Caco-2 (cell line): Measurements from ENCODE around the gene RNF175. TPM values are rescaled to one million over a fixed set of nuclear protein-coding genes. Genes with fewer than 3 reads are reported as not detected.
"Not testable (repeated sequence)": the region's sequence is repeated elsewhere in the genome, so short reads cannot be mapped to it uniquely, and the experiment has no call there.

Experiments used
- BruUV-seq: library from RNA; stranded (reverse); fragments of 400-500 nt; replicated peaks from 2 replicates; lab custom pipeline; 2021; lab: Mats Ljungman, UMichigan
- CTCF ChIA-PET: fragments of 300-600 bp; sonication (Branson Sonifier 250); formaldehyde crosslinking; loops from one replicate; lab custom pipeline; 2022; ENCODE audit warnings: antibody characterized with exemption; lab: Charles Lee
- POLR2A ChIA-PET: fragments of 300-600 bp; sonication (Branson Sonifier 250); formaldehyde crosslinking; loops from one replicate; lab custom pipeline; 2022; ENCODE audit warnings: antibody characterized with exemption; lab: Charles Lee
- DNase-seq, 2 experiments: peaks; one replicate each; pipeline versions ENCODE4 v3.0.0 to v3.0.0-alpha.2; 2020 to 2022
- H3K27me3 ChIP-seq: replicated peaks from 2 replicates; pipeline ENCODE4 v1.6.0; 2011; ENCODE audit warnings: low read length; ENCODE audit not compliant: control insufficient read depth, insufficient read depth
- H3K36me3 ChIP-seq: 2 replicates; pipeline ENCODE4 v1.5.1; 2011; ENCODE audit warnings: low read length; ENCODE audit not compliant: control insufficient read depth, insufficient read depth
- H3K4me1 ChIP-seq: fragments of 250-450 bp; sonication (Bioruptor Pico); 2 replicates; pipeline ENCODE4 v1.5.1; 2020; ENCODE audit warnings: mild to moderate bottlenecking
- H3K4me3 ChIP-seq: 2 replicates; pipeline ENCODE4 v1.5.1; 2011; ENCODE audit warnings: low read depth, mild to moderate bottlenecking, control low read depth, low read length
- H3K9me3 ChIP-seq: fragments of 250-450 bp; sonication (Bioruptor Pico); 2 replicates; pipeline ENCODE4 v1.5.1; 2020; ENCODE audit warnings: mild to moderate bottlenecking, moderate library complexity
- H3K27ac Mint-ChIP-seq: one replicate; pipeline ENCODE4 v1.8.0; 2022; ENCODE audit warnings: mixed read lengths; ENCODE audit not compliant: unreplicated experiment
- H3K27me3 Mint-ChIP-seq: one replicate; pipeline ENCODE4 v1.8.0; 2022; ENCODE audit warnings: mixed read lengths; ENCODE audit not compliant: insufficient read depth, unreplicated experiment
- H3K36me3 Mint-ChIP-seq: one replicate; pipeline ENCODE4 v1.8.0; 2022; ENCODE audit warnings: mild to moderate bottlenecking, mixed read lengths; ENCODE audit not compliant: insufficient read depth, unreplicated experiment
- H3K4me1 Mint-ChIP-seq: one replicate; pipeline ENCODE4 v1.8.0; 2022; ENCODE audit warnings: low read depth, mixed read lengths; ENCODE audit not compliant: unreplicated experiment
- H3K4me3 Mint-ChIP-seq: one replicate; pipeline ENCODE4 v1.8.0; 2022; ENCODE audit warnings: mild to moderate bottlenecking, moderate library complexity, mixed read lengths; ENCODE audit not compliant: unreplicated experiment
- H3K9me3 Mint-ChIP-seq: one replicate; pipeline ENCODE4 v1.8.0; 2022; ENCODE audit warnings: mixed read lengths; ENCODE audit not compliant: unreplicated experiment
- intact Hi-C: fragments of 100-400 bp; cut with micrococcal nuclease; formaldehyde crosslinking; loops from one replicate; pipeline ENCODE4 v1.10.0; 2022; ENCODE audit not compliant: unreplicated experiment
- total RNA-seq: library from RNA; stranded (reverse); gene quantifications from 2 replicates; pipeline ENCODE4 v1.2.3, GENCODE V29; 2022
- TF ChIP-seq, protein P1 (sequence below), 2 experiments: fragments of 200-600 bp in 1 of 2; IDR thresholded peaks; 1 replicate in 1 of 2; 2 replicates in 1 of 2; pipeline versions ENCODE4 v1.5.1 to v1.8.0; 2011 to 2022; ENCODE audit warnings: antibody characterized with exemption in 1 of 2, control low read depth in 1 of 2, inconsistent platforms in 1 of 2, low read depth in 1 of 2, low read length in 1 of 2, mild to moderate bottlenecking in 1 of 2, moderate library complexity in 1 of 2; ENCODE audit not compliant: insufficient read depth in 1 of 2, severe bottlenecking in 1 of 2, unreplicated experiment in 1 of 2

Gene RNF175
- total RNA-seq, 1 experiment from 2014 or later, result not detected

DNA sequence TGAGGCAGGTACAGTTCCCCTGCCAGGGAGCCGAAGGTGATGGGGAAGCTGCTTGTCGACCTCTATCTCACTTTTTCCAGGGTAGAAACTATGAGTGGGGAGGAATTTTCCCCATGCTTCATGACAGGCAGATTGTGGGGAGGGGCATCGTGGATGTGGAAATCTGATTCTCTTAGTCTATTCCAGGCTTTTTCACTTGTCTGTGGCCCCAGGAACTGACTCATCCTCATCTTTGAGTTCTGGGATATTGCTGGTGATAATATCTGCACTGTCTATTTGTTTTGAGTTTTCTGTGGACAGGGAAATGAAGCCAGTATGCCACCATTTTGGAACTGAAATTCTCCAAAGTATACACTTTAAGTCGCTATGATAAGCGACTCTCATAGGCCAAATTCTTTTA, 83.3 kb downstream of the RNF175 start:
- ChIA-PET POLR2A (no interaction called here), CTCF (no interaction called here)
- Mint-ChIP-seq H3K4me1 (no peaks in the 10 kb centered on the region), H3K36me3 (no peaks in the 10 kb centered on the region), H3K27ac (no peak overlapping the region), H3K27me3 (peaks cover 3% of the 10 kb centered on the region), H3K4me3 (no peak overlapping the region), H3K9me3 (no peaks in the 10 kb centered on the region)
- intact Hi-C loops, result no loop called here
- H3K27me3 ChIP-seq, result no peaks in the 10 kb centered on the region
- H3K4me1 ChIP-seq, result no peaks in the 10 kb centered on the region
- TF ChIP-seq, protein P1, sequence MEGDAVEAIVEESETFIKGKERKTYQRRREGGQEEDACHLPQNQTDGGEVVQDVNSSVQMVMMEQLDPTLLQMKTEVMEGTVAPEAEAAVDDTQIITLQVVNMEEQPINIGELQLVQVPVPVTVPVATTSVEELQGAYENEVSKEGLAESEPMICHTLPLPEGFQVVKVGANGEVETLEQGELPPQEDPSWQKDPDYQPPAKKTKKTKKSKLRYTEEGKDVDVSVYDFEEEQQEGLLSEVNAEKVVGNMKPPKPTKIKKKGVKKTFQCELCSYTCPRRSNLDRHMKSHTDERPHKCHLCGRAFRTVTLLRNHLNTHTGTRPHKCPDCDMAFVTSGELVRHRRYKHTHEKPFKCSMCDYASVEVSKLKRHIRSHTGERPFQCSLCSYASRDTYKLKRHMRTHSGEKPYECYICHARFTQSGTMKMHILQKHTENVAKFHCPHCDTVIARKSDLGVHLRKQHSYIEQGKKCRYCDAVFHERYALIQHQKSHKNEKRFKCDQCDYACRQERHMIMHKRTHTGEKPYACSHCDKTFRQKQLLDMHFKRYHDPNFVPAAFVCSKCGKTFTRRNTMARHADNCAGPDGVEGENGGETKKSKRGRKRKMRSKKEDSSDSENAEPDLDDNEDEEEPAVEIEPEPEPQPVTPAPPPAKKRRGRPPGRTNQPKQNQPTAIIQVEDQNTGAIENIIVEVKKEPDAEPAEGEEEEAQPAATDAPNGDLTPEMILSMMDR (IDR thresholded peaks at IDR 0.05; ENCODE audit: insufficient read depth in 1 of 2, low read depth in 1 of 2, low read length in 1 of 2, severe bottlenecking in 1 of 2, unreplicated experiment in 1 of 2), result no peak
- 0 out of 2 replicates have a peak, but pooled peaks cover 3% of the 10 kb centered on the region for H3K9me3 ChIP-seq
- H3K36me3 ChIP-seq, result no peaks in the 10 kb centered on the region
- no peak overlapping the region for H3K4me3 ChIP-seq
- no peak for DNase-seq
- no TSS peak for BruUV-seq

DNA sequence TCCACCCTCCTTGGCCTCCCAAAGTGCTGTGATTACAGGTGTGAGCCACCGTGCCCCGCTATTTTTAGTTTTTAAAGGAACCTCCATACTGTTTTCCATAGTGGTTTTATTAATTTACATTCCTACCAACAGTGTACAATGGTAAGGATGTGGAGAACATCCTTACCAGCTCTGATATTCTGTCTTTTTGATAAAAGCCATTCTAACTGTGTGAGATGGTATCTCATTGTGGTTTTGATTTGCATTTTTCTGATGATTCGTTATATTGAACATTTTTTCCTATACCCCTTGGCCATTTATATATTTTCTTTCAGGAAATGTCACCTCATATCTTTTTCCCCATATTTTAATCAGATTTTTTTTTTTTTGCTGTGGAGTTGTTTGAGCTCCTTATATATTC, 90.0 kb downstream of the RNF175 start:
- DNase-seq, result no peak
- BruUV-seq, result no TSS peak
- Mint-ChIP-seq H3K4me1 (peaks cover 9% of the 10 kb centered on the region), H3K4me3 (no peak overlapping the region), H3K36me3 (no peaks in the 10 kb centered on the region), H3K27me3 (no peaks in the 10 kb centered on the region), H3K9me3 (peaks cover 16% of the 10 kb centered on the region), H3K27ac (no peak overlapping the region)
- Histone ChIP-seq H3K4me3 (no peak overlapping the region), H3K4me1 (peaks cover 16% of the 10 kb centered on the region), H3K9me3 (0 out of 2 replicates have a peak, but pooled peaks cover 6% of the 10 kb centered on the region), H3K27me3 (no peaks in the 10 kb centered on the region), H3K36me3 (no peaks in the 10 kb centered on the region)
- TF ChIP-seq, protein P1 (IDR thresholded peaks at IDR 0.05; ENCODE audit: insufficient read depth in 1 of 2, low read depth in 1 of 2, low read length in 1 of 2, severe bottlenecking in 1 of 2, unreplicated experiment in 1 of 2), result no peak
- CTCF ChIA-PET, result no interaction called here
- intact Hi-C loops, result no loop called here
- POLR2A ChIA-PET, result no interaction called here

DNA sequence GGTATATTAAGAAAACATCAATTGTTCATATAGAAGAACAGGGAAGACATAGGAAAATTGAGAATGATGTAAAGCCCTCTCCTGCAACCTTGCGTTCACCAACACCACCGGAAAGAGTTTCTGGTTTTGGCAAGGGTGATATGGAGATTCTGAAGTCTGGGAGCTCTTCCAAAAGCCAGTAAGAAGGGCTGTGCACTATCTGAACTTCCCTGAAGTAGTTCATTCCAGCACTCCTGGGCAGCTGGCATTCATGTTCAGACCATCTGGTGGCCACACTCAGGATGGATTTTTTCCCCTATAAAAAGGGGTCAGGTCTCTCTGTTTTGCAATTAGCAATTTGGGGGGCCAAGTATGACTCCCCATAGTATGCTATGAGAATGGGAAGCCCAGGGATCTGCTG, 91.2 kb downstream of the RNF175 start:
- intact Hi-C loops, result no loop called here
- Mint-ChIP-seq H3K27ac (no peak overlapping the region), H3K27me3 (no peaks in the 10 kb centered on the region), H3K9me3 (peaks cover 16% of the 10 kb centered on the region), H3K4me3 (no peak overlapping the region), H3K36me3 (no peaks in the 10 kb centered on the region), H3K4me1 (peaks cover 9% of the 10 kb centered on the region)
- DNase-seq, result no peak
- no TSS peak for BruUV-seq
- Histone ChIP-seq H3K36me3 (no peaks in the 10 kb centered on the region), H3K9me3 (0 out of 2 replicates have a peak, but pooled peaks cover 6% of the 10 kb centered on the region), H3K27me3 (no peaks in the 10 kb centered on the region), H3K4me3 (no peak overlapping the region), H3K4me1 (peaks cover 16% of the 10 kb centered on the region)
- ChIA-PET CTCF (no interaction called here), POLR2A (no interaction called here)
- TF ChIP-seq, protein P1 (IDR thresholded peaks at IDR 0.05; ENCODE audit: insufficient read depth in 1 of 2, low read depth in 1 of 2, low read length in 1 of 2, severe bottlenecking in 1 of 2, unreplicated experiment in 1 of 2), result no peak

DNA sequence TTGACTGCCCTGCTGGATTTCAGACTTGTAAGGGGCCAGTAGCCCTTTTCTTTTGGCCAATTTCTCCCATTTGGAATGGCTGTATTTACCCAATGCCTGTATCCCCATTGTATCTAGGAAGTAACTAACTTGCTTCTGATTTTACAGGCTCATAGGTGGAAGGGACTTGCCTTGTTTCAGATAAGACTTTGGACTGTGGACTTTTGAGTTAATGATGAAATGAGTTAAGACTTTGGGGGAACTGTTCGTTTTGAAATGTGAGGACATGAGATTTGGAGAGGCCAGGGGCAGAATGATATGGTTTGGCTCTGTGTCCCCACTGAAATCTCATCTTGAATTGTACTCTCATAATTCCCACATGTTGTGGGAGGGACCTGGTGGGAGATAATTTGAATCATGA, 93.3 kb downstream of the RNF175 start:
- intact Hi-C loops, BruUV-seq, DNase-seq, H3K27me3 ChIP-seq, POLR2A ChIA-PET, H3K4me3 Mint-ChIP-seq, CTCF ChIA-PET, H3K4me1 Mint-ChIP-seq, H3K9me3 ChIP-seq, H3K4me3 ChIP-seq, H3K36me3 Mint-ChIP-seq, H3K36me3 ChIP-seq, H3K27me3 Mint-ChIP-seq: not testable (repeated sequence)
- H3K4me1 ChIP-seq, result peaks cover 16% of the 10 kb centered on the region
- Mint-ChIP-seq H3K9me3 (peaks cover 34% of the 10 kb centered on the region), H3K27ac (peak overlapping the region; percentile 63)
